Panc1 (cell line): ENCODE results near the gene KRT86. TPM values are rescaled to one million over a fixed set of nuclear protein-coding genes. Genes with fewer than 3 reads are reported as not detected.

ENCODE experiments used
- ATAC-seq: fragments of 200-7000 bp; cut with Tn5 transposase; 2 replicates; pipeline ENCODE4 v1.9.1; 2020; ENCODE audit warnings: mild to moderate bottlenecking, moderate library complexity
- BruUV-seq: library from RNA; stranded (reverse); fragments of 400-500 nt; replicated peaks from 2 replicates; lab custom pipeline; 2021; lab: Mats Ljungman, UMichigan
- CTCF ChIA-PET: fragments of 300-600 bp; sonication (Branson Sonifier 250); formaldehyde crosslinking; loops from one replicate; lab custom pipeline; 2022; ENCODE audit warnings: antibody characterized with exemption; lab: Charles Lee
- POLR2A ChIA-PET: fragments of 300-600 bp; sonication (Branson Sonifier 250); formaldehyde crosslinking; loops from one replicate; lab custom pipeline; 2022; ENCODE audit warnings: antibody characterized with exemption; lab: Charles Lee
- DNase-seq: peaks from one replicate; pipeline ENCODE4 v3.0.0-alpha.2; 2010; ENCODE audit warnings: low read depth, low spot score
- H3K27ac ChIP-seq: 2 replicates; pipeline ENCODE4 v1.5.1; 2011; ENCODE audit warnings: mild to moderate bottlenecking, low read length, inconsistent platforms
- H3K27me3 ChIP-seq: fragments of 200-500 bp; sonication (Bioruptor generic); 2 replicates; pipeline ENCODE4 v1.6.0; 2014; ENCODE audit warnings: low read length, inconsistent platforms; ENCODE audit not compliant: control insufficient read depth, insufficient read depth
- H3K36me3 ChIP-seq: fragments of 200-500 bp; sonication (Bioruptor generic); 2 replicates; pipeline ENCODE4 v1.5.1; 2014; ENCODE audit warnings: inconsistent platforms, mild to moderate bottlenecking, low read length, moderate library complexity; ENCODE audit not compliant: control insufficient read depth, insufficient read depth
- H3K4me1 ChIP-seq: 2 replicates; pipeline ENCODE4 v1.5.1; 2011; ENCODE audit warnings: inconsistent platforms, mild to moderate bottlenecking, low read length, moderate library complexity; ENCODE audit not compliant: control insufficient read depth, insufficient read depth
- H3K4me3 ChIP-seq, 2 experiments: 2 replicates each; pipeline ENCODE4 v1.5.1; 2011 to 2012; ENCODE audit warnings: low read depth in 2 of 2, low read length in 2 of 2, mild to moderate bottlenecking in 2 of 2, inconsistent platforms in 1 of 2, moderate library complexity in 1 of 2
- H3K9me3 ChIP-seq: fragments of 200-500 bp; sonication (Bioruptor generic); 2 replicates; pipeline ENCODE4 v1.5.1; 2014; ENCODE audit warnings: low read depth, mild to moderate bottlenecking, inconsistent platforms, low read length, moderate library complexity; ENCODE audit not compliant: control insufficient read depth, insufficient read depth
- CTCF ChIP-seq: fragments of 450-650 bp; IDR thresholded peaks from 2 replicates; pipeline ENCODE4 v1.5.1; 2017; ENCODE audit warnings: mild to moderate bottlenecking
- POLR2AphosphoS5 ChIP-seq: IDR thresholded peaks from 2 replicates; pipeline ENCODE4 v1.6.1; 2012; ENCODE audit warnings: mild to moderate bottlenecking, low read depth, low read length, moderate library complexity
- REST ChIP-seq, 2 experiments: IDR thresholded peaks; 2 replicates each; pipeline ENCODE4 v1.6.1; 2011 to 2012; ENCODE audit warnings: low read depth in 2 of 2, control low read depth in 1 of 2, low read length in 1 of 2, mild to moderate bottlenecking in 1 of 2, moderate library complexity in 1 of 2; ENCODE audit not compliant: insufficient read depth in 1 of 2
- SIN3A ChIP-seq: IDR thresholded peaks from 2 replicates; pipeline ENCODE4 v1.6.1; 2012; ENCODE audit warnings: low read depth, mild to moderate bottlenecking, low read length, moderate library complexity, borderline replicate concordance; ENCODE audit not compliant: insufficient read depth
- TCF7L2 ChIP-seq: IDR thresholded peaks from 2 replicates; pipeline ENCODE4 v1.6.1; 2011; ENCODE audit warnings: mild to moderate bottlenecking, low read depth, low read length, inconsistent platforms
- in situ Hi-C: cut with HindIII; loops from 2 replicates; pipeline ENCODE4 v1.10.0; 2016; ENCODE audit warnings: low sequenced_read_pairs, low pct_unique_long_range_greater_than_20kb
- intact Hi-C: fragments of 100-400 bp; cut with micrococcal nuclease; formaldehyde crosslinking; loops from one replicate; pipeline ENCODE4 v1.10.0; 2022; ENCODE audit not compliant: unreplicated experiment
- total RNA-seq: library from RNA; stranded (reverse); gene quantifications from one replicate; pipeline ENCODE4 v1.2.1, GENCODE V29; 2021; ENCODE audit not compliant: unreplicated experiment

KRT86 gene
- total RNA-seq, 1 experiment from 2014 or later: 1.1 TPM

- no peaks in the 10 kb centered on the region for H3K36me3 ChIP-seq
- intact Hi-C loops (no loop called here), in situ Hi-C loops (no loop called here)
- H3K27me3 ChIP-seq: no peaks in the 10 kb centered on the region
- peaks cover 7% of the 10 kb centered on the region for H3K4me1 ChIP-seq
- no peaks in the 10 kb centered on the region for H3K9me3 ChIP-seq
- POLR2A ChIA-PET: no interaction called here
- H3K27ac ChIP-seq: no peak overlapping the region
- BruUV-seq: no TSS peak
- DNase-seq (no peak), ATAC-seq (no peak)
- H3K4me3 ChIP-seq: no peak overlapping the region
- CTCF ChIA-PET: no interaction called here
- TF ChIP-seq POLR2AphosphoS5: no peak
- TF ChIP-seq REST (IDR thresholded peaks at IDR 0.05; ENCODE audit: insufficient read depth in 1 of 2, low read depth in 2 of 2, low read length in 1 of 2): no peak
- no peak for TF ChIP-seq SIN3A
- TF ChIP-seq CTCF: no peak
- no peak for TF ChIP-seq TCF7L2
Measured at GRCh38 chr12:52313461-52313860, 39.0 kb downstream of the KRT86 start.

- Histone ChIP-seq H3K27me3 (no peaks in the 10 kb centered on the region), H3K4me1 (peaks cover 3% of the 10 kb centered on the region), H3K27ac (no peak overlapping the region), H3K4me3 (no peak overlapping the region), H3K9me3 (no peaks in the 10 kb centered on the region), H3K36me3 (no peaks in the 10 kb centered on the region)
- ChIA-PET POLR2A (no interaction called here), CTCF (no interaction called here)
- in situ Hi-C loops: no loop called here
- intact Hi-C loops: no loop called here
- no peak for TF ChIP-seq TCF7L2
- TF ChIP-seq CTCF: no peak
- no TSS peak for BruUV-seq
- DNase-seq (no peak), ATAC-seq (no peak)
Measured at GRCh38 chr12:52313926-52314325, 39.5 kb downstream of the KRT86 start.
